Measurements from ENCODE around the gene COTL1.
"Not testable (repeated sequence)": the region's sequence is repeated elsewhere in the genome, so short reads cannot be mapped to it uniquely, and the experiment has no call there.

Gene COTL1

DNA sequence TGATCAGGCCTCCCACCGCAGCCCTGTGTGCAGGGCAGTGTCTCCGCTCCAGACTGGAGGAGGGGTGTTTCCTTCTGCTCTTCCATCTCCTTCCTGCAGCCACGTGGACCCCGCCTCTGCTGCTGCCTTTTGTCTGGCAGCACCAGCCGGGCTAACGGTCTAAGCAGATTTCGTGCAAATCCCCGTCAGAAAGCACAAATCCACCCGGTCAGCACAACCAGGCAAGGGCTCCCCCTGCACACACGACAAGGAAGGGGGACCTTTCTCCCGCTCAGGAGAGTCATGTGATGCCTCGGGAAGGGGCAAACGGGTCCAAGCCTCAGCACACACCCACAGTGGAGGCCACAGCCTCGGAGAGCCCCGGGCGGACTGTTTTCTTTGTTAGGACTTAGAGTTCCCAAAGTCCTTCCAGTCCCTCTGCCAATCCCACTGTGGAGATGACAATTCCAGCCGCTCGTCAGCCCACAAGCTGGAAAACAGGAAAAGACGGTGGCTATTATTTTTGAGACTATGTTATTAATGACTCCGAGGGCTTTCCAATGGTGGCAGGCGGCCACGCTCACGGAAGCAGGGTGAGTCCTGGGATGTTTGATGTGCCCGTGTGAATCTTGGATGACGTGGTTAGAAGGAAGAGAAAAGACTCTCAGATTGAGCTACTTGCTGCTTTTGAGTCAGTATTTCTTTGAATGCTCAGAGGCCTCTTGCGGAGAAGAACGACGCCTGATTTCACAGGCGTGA is 90.9 kb downstream of the COTL1 start:
- DNase-seq: no peak

- DNase-seq: not testable (repeated sequence)
Observed at GRCh38 chr16:84524941-84525581, 92.8 kb downstream of the COTL1 start.

DNA sequence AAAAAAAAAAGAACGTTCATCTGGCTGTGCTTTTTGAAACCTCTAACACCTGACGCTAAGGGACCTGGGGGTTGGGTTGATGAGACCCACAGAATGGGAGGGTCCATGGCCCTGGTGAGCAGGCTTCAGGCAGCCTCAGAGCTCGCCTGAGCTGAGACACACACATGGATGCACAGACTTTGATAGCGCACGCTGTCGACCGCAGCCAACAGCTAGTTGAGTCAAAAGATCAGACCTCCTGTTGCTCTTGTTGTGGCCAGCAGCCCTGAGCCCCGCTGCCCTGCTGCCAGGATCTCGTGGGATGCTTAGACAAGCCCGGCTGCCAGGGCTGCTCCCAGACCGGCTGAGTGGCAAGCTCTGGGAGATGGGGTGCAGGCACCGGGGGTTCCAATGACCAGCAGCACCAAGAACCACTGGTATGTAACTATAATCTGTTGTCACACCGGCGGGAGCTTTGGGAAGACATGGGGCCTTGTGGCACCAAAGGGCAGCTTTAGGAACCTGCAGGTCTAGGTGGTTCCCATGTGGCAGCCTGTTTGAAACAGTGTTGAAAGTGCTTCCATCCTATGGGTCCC is 93.4 kb downstream of the COTL1 start:
- no peak for DNase-seq

- no peak for DNase-seq
Observed at GRCh38 chr16:84521497-84521770, 96.4 kb downstream of the COTL1 start.

GRCh38 chr16:84520725-84521496 is 97.0 kb downstream of the COTL1 start:
- DNase-seq: no peak

- DNase-seq: no peak
Observed at GRCh38 chr16:84519855-84520254, 98.0 kb downstream of the COTL1 start.

DNA sequence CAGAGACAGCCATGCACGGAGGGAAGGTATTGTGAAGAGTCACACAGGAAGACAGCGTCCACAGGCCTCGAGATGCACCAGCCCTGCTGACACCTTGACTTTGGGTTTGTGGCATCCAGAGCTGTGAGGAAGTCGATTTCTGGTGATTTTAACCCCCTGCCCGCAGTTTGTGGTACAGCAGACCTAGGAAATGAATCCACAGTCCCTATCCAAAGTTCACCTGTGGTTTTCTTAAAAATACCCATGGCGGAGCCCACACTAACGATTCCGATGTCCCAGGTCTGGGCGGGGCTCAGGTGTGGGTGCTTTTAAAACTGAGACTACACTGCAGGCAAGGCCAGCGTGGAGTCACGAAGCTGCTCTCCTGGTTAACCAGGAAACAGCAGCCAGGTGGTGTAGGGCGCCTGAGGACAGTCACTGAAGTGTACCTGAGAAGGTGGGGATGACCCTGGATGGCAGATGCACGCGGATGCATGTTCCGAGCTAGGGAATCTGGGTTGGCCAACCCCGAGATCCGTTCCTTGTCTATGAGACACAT is 99.0 kb downstream of the COTL1 start:
- no peak for DNase-seq

DNA sequence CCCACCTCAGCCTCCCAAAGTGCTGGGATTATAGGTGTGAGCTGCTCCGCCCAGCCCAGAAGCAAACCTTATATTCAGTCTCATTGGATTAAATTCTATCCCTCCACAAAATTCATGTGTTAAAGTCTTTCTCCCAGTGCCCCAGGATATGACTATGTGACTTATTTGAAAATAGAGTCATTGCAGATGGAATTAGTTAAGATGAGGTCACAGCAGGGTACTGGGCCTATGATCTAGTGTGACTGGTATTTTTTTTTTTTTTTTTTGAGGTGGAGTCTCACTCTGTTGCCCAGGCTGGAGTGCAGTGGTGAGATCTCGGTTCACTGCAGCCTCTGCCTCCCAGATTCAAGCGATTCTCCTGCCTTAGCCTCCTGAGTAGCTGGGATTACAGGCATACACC is 99.7 kb downstream of the COTL1 start:
- not testable (repeated sequence) for DNase-seq

DNA sequence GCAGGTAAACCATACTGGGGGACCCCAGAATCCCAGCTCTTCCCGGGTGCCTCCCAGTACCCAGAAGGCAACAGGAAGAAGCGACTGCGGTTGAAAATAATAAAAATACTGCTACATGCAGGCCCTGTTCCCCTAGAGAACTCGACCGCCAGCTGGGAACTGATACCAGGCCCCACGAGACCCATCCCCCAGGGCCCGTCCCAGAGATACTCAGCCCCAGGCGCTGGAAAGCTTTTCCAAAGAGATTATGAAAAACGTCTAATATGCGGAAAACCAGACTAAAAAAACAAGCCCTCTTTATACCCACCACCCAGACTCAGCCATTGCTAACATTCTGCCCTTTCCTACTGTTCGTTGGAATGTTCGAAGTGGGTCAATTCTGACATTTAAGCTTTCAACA is 100.5 kb downstream of the COTL1 start:
- DNase-seq: no peak
